ENCODE results near the gene GPC6.
"Not testable (repeated sequence)": the region's sequence is repeated elsewhere in the genome, so short reads cannot be mapped to it uniquely, and the experiment has no call there.

DNA sequence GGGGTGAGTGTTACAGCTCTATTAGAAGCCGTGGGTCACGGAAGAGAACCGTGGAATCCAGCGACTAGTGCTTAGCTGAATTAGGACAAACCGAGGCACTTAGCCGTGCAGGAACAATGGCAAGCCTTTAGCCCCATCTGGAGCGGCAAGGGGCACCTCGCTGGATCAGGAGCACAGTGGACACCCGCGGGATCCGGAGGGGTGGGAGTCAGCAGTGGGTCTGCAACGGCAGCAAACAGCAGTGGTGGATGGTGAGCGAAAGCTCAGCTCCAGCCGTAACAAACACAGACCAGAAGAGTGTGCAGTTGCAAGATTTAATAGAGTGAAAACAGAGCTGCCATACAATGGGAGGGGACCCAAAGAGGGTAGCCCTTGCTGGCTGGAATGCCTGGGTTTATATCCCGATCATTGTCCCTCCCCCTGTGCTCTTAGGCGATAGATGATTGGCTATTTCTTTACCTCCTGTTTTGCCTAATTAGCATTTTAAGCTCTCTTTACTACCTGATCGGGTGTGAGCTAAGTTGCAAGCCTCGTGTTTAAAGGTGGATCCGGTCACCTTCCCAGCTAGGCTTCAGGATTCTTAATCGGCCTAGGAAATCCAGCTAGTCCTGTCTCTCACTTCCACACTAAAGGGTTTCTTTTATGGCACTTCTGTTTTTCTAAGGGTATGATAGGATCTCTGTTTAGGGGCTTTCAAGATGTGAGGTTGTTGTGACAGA, 1076.4 kb downstream of the GPC6 start:
- TF ChIP-seq, protein P1, sequence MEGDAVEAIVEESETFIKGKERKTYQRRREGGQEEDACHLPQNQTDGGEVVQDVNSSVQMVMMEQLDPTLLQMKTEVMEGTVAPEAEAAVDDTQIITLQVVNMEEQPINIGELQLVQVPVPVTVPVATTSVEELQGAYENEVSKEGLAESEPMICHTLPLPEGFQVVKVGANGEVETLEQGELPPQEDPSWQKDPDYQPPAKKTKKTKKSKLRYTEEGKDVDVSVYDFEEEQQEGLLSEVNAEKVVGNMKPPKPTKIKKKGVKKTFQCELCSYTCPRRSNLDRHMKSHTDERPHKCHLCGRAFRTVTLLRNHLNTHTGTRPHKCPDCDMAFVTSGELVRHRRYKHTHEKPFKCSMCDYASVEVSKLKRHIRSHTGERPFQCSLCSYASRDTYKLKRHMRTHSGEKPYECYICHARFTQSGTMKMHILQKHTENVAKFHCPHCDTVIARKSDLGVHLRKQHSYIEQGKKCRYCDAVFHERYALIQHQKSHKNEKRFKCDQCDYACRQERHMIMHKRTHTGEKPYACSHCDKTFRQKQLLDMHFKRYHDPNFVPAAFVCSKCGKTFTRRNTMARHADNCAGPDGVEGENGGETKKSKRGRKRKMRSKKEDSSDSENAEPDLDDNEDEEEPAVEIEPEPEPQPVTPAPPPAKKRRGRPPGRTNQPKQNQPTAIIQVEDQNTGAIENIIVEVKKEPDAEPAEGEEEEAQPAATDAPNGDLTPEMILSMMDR (IDR thresholded peaks at IDR 0.05; ENCODE audit: low read length): not testable (repeated sequence)
- not testable (repeated sequence) for TF ChIP-seq EZH2phosphoT487 (IDR thresholded peaks at IDR 0.05; ENCODE audit: low read length)
